Ishikawa (cell line): ENCODE data around the gene UBE2M.

Experiments
- CEBPB ChIP-seq: IDR thresholded peaks from 2 replicates; pipeline ENCODE4 v1.6.1; 2012
- CREB1 ChIP-seq: IDR thresholded peaks from 2 replicates; pipeline ENCODE4 v1.6.1; 2012; ENCODE audit warnings: low read depth
- EGR1 ChIP-seq: IDR thresholded peaks from 2 replicates; pipeline ENCODE4 v1.6.1; 2012
- EP300 ChIP-seq: IDR thresholded peaks from 2 replicates; pipeline ENCODE4 v1.6.1; 2012; ENCODE audit warnings: borderline replicate concordance
- FOXM1 ChIP-seq: IDR thresholded peaks from 2 replicates; pipeline ENCODE4 v1.6.1; 2012; ENCODE audit warnings: low read depth, borderline replicate concordance
- MAX ChIP-seq: IDR thresholded peaks from 2 replicates; pipeline ENCODE4 v1.6.1; 2012
- NFIC ChIP-seq: IDR thresholded peaks from 2 replicates; pipeline ENCODE4 v1.6.1; 2012
- RAD21 ChIP-seq: IDR thresholded peaks from 2 replicates; pipeline ENCODE4 v1.6.1; 2012; ENCODE audit warnings: low read depth
- REST ChIP-seq: IDR thresholded peaks from 2 replicates; pipeline ENCODE4 v1.6.1; 2012; ENCODE audit warnings: low read depth, mild to moderate bottlenecking
- TAF1 ChIP-seq: IDR thresholded peaks from 2 replicates; pipeline ENCODE4 v1.6.1; 2012; ENCODE audit warnings: low read depth, mild to moderate bottlenecking
- TCF12 ChIP-seq: IDR thresholded peaks from 2 replicates; pipeline ENCODE4 v1.6.1; 2012; ENCODE audit warnings: low read depth
- TEAD4 ChIP-seq: IDR thresholded peaks from 2 replicates; pipeline ENCODE4 v1.6.1; 2012
- USF1 ChIP-seq: IDR thresholded peaks from 2 replicates; pipeline ENCODE4 v1.6.1; 2012
- YY1 ChIP-seq: IDR thresholded peaks from 2 replicates; pipeline ENCODE4 v1.6.1; 2012; ENCODE audit warnings: low read depth
- ZBTB7A ChIP-seq: IDR thresholded peaks from 2 replicates; pipeline ENCODE4 v1.6.1; 2012; ENCODE audit warnings: low read depth

Gene UBE2M

GRCh38 chr19:58553799-58554493 is 4.5 kb downstream of the UBE2M start:
- no peak for TF ChIP-seq RAD21

- no peak for TF ChIP-seq FOXM1
These were observed 5.8 kb downstream of the UBE2M start for GRCh38 chr19:58552655-58553054.

- no peak for TF ChIP-seq TAF1
- TF ChIP-seq NFIC = no peak
- TF ChIP-seq RAD21 = no peak
- no peak for TF ChIP-seq REST
- no peak for TF ChIP-seq TEAD4
- TF ChIP-seq MAX = no peak
- TF ChIP-seq CEBPB = no peak
- no peak for TF ChIP-seq ZBTB7A
- no peak for TF ChIP-seq EP300
- no peak for TF ChIP-seq YY1
- no peak for TF ChIP-seq FOXM1
- no peak for TF ChIP-seq TCF12
- TF ChIP-seq EGR1 = no peak
- no peak for TF ChIP-seq CREB1
- no peak for TF ChIP-seq USF1
These were observed 6.6 kb downstream of the UBE2M start for GRCh38 chr19:58551577-58552471.

- TF ChIP-seq USF1 = no peak
- no peak for TF ChIP-seq NFIC
- no peak for TF ChIP-seq ZBTB7A
- TF ChIP-seq CEBPB = no peak
- no peak for TF ChIP-seq TCF12
- TF ChIP-seq TEAD4 = no peak
- no peak for TF ChIP-seq TAF1
- no peak for TF ChIP-seq EGR1
- no peak for TF ChIP-seq RAD21
- no peak for TF ChIP-seq REST
- no peak for TF ChIP-seq FOXM1
- no peak for TF ChIP-seq YY1
- TF ChIP-seq MAX = no peak
These were observed 7.3 kb downstream of the UBE2M start for GRCh38 chr19:58551123-58551497.

GRCh38 chr19:58550362-58551122 is 7.9 kb downstream of the UBE2M start:
- no peak for TF ChIP-seq EGR1

GRCh38 chr19:58549664-58550361 is 8.6 kb downstream of the UBE2M start:
- TF ChIP-seq MAX (no peak), ZBTB7A (no peak), RAD21 (no peak), CEBPB (no peak), EP300 (no peak), FOXM1 (no peak), TEAD4 (no peak), YY1 (no peak), TAF1 (no peak), REST (no peak), NFIC (no peak), CREB1 (no peak), EGR1 (no peak), TCF12 (no peak), USF1 (no peak)
